NCI-H226 (cell line): ENCODE data around the gene TMEM198.
A peak's percentile ranks its signal among the peaks of the same experiment; 100 is the strongest.

ENCODE experiments used
- DNase-seq: peaks from one replicate; pipeline ENCODE4 v3.0.0-alpha.2; 2015

TMEM198 gene

GRCh38 chr2:219526320-219527075 lies 17.3 kb upstream of the TMEM198 start:
- no peak for DNase-seq

- no peak for DNase-seq
Measured at GRCh38 chr2:219527076-219527394, 16.8 kb upstream of the TMEM198 start.

GRCh38 chr2:219527472-219527871 lies 16.4 kb upstream of the TMEM198 start:
- DNase-seq, result no peak

DNA sequence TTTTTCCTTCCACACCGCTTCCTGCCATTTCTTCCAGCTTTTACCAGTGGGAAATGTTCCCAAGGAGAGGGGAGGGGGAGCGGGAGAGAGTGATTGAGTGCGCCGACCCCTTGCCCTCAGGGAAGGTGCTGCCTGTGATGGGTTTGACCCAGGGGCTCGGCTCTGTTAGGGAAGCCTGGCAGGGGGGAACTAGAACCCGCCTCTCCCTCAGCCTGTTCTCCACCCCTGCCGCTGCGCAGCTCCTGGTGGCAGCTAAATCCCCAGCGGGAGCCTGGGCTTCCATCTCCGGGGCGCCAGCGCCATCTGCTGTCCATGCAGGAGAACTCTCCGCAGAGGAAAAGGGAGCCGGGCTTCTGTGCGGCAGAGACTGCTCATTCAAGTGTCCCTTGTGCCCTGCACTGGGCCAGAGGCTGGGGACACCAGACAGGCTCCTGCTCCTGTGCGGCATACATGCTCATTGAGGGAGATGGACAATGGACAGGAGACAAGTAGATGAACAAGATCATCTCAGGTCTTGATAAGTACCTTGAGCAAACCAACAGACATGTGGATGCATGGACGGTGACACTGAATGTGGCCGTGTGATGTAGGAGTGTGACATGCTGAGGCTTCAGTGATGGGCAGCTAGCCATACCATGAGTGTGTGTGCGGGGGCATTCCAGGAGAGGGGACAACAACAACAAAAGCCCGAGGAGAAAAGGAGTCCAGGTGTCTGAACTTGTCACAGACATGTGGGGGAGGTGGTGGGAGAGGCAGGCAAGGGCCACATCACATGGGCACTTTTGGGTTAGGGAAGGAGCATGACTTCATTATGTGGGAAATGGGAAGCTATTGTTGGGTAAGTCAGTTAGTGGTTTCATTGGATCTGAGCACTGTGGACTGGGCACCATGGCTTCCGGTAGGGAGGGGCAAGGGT lies 13.5 kb upstream of the TMEM198 start:
- DNase-seq, result peak; percentile 64

GRCh38 chr2:219531639-219532377 lies 12.0 kb upstream of the TMEM198 start:
- DNase-seq, result no peak

- no peak for DNase-seq
Measured at GRCh38 chr2:219532378-219532649, 11.5 kb upstream of the TMEM198 start.

GRCh38 chr2:219533930-219534661 lies 9.7 kb upstream of the TMEM198 start:
- no peak for DNase-seq

- DNase-seq, result no peak
Measured at GRCh38 chr2:219536425-219536824, 7.4 kb upstream of the TMEM198 start.

GRCh38 chr2:219536967-219537366 lies 6.9 kb upstream of the TMEM198 start:
- DNase-seq, result no peak

DNA sequence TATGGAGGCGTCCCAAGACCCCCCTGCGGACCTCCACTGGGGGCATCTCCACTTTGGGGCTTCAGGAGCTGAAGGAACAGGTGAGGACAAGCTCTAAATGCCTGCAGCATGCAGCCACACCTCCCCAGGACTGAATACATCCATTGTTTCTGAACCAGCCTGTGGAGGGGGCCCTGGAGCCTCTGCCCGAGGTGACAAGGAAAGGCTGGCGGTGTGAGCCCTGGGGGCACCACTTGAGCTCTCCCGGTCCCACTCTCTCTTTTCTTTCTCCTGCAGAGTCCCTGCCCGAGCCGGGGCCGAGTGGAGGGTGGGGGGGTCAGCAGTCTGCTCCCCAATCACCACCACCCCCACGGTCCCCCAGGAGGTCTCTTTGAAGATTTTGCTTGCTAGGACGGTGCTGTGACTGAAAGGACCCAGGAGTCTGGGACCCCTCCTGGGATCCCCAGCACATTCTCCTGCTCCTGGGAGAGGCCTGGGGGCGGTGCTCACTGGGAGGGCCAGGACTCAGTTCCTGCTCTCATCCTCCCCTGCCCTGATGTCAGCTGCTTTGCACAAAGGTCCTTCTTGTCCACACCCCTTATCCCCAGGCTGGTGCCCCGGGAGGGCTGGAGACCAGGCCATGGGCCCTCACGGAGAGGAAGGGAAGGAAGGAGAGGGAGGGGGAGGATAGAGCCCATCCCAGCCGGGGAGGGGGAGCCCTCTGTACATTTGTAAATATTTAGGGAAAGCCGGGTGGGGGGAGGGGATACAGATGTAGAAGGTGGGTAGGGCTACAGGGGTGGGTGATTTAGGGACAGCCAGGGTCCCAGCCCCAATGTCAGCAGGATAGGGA lies 6.0 kb upstream of the TMEM198 start:
- DNase-seq, result no peak

GRCh38 chr2:219538504-219538951 lies 5.3 kb upstream of the TMEM198 start:
- no peak for DNase-seq

DNA sequence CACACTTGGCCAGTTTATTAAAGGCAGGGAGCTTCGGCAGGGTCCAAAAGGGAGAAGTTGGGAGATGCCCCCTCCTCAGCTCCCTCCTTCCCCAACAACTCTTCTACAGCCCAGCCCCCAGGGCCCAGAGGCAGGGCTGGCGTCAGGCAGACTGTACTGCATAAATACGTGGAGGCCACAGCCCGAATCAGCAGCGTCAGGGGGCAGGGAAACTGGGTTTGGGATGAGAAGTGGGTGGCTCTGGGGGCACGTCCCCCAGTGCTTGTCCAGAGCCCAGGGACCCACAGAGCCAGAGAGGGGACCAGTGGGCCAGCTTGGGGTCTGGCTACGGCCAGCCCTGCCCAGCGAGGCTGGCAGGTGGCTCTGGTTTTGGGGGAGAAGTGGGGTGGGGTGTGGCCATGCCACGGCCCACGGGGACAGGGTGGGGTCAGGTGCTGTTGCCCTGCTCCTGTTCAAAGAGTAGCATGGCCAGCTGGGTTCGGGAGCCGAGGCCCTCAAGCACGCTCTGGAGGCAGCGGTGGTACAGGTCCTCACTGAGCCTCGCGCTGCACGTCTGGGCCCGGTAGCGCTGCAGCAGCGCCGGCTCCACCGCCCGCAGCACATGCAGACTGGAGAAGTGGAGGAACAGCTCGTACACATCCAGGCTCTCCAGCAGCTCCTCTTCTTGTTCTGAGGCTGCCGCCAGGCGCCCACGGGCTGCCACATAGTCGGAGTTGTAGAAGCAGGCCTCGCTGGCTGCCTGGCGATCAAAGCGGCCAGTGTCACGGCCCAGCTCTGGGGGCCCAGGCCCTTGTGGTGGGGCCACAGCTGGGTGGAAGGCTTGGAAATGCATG lies 4.7 kb upstream of the TMEM198 start:
- no peak for DNase-seq

GRCh38 chr2:219539926-219540678 lies 3.7 kb upstream of the TMEM198 start:
- no peak for DNase-seq

DNA sequence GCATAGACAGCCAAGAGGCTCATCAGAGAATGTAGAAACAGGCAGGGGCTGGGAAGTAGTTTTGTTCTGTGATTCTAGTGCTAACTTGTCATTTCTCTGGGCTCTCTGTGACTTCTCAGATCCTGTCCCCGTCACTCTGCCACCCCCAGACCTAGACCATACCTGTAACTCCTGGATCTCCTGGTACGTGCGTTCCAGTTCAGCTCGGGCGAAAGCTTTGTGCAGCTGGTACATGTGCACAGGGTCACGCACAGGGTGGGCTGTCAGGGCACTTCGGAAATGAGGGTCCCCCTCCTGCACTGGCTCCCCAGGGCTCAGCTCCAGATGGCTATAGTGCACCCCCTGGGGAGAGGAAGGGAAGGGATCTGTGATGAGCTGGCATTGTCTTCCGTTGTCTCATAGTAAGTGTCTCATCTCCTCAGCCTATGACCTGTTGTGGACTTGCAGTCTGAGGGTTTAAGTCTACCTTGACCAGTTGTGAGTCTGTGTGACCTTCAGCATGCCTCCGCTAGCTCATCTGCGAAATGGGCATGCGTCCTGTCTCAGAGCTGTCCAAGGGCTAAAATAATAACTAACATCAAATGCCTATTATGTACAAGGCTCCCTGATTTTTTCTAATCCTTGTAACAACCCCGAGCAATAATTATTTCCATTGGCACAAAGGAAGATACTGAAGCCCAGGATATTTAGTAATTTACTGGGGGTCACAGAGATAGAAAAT lies 2.9 kb upstream of the TMEM198 start:
- no peak for DNase-seq

DNA sequence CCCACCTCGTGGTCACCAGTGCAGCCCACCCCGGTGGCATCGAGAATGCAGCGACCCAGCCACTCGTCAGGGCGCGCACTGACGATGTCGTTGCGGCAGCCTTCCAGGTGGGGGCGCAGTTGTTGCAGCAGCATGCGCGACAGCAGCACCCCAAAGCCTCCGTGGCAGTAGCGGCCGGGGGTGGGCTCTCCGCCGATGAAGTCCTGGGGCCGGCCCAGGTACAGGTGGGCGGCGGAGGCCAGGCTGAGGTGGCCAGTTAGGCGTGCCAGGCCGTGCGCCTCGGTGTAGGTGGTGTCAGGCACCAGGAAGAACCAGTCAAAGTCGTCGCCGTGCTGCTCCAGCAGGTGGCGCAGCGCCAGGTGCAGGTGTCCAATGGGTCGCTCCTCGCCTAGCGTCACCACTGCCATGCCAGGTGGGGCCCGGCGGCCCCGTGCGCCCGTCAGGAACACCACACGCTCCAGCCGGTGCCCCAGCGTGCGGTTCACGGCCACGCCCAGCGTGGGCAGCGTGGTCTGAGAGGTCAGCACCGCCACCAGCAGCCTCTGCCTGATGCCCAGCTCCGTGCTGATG lies 2.1 kb upstream of the TMEM198 start:
- DNase-seq, result peak; percentile 55

DNA sequence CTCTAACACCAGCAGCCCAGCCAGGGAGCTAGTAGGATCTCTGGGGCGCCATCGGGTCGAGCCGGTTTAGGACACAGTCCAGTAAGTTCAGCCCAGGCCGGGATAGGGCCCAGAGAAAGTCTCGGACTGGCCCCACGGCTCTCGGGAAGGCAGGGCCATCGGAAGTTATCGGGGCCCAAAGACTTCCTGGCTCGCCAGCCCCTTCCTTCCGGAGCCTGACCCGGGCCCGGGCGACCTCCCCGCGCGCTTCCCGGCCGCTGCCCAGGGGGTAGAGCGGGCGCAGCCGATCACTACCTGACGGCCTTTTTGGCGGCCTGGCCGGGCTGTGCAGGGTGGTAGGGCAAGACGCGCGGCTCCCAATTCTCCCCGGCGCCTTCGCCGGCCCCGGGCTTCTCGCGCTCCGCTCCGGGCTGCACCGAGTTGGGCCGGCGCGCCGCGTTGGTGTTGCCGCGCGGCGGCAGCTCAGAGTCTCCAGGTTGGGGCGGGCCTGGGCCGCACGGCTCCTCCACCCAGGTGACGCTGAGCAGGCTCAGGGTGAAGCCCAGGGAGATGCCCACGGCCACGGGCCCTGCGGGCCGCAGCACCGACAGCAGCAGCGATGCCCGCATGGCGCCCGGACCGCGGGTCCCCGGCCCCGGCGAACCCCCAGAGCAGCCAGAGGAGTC lies 765 bp upstream of the TMEM198 start:
- peak; percentile 17 for DNase-seq

DNA sequence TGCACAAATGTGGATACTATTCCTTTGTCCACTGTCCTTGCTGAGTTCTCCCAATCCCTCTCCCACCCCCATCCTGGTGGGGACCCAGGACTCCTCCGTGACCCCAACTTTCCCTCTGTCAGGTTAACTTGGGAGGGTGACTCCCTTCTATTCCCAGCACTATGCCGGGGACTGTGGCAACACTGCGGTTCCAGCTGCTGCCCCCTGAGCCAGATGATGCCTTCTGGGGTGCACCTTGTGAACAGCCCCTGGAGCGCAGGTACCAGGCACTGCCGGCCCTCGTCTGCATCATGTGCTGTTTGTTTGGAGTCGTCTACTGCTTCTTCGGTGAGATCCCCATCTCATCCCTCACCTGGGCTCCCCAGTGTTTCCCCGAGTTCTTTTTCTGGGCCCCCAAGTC lies 739 bp downstream of the TMEM198 start:
- DNase-seq, result no peak

DNA sequence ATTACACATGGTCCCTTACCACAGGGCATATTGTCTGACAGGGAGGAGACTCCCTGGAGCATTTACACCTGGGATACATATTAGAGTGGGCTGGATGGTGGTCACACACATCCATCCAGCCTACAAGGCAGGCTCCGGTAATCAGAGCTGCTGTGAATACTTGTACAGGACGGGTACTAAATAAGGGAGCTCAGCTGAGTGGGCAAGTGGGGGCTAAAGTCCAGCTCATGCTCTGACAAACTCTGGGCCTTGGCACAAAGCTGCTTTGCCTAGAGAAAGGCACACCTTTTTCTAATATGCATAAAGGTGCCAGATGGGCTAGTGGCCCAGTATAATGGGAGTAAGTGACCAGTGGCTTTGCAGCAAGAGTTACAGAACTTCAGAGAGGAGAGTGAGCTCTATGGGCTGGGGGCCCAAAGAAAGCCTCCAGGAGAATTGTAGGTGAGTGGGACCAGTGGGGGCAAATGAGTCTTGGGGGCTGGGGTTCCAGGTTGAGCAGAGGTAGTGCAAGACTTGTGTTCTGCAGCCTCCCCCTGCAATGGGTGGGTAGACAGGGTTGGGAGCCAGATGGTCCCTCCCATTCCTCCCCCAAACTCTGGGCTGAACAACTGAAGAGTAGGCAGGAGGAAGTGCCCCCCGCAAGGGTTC lies 1.6 kb downstream of the TMEM198 start:
- no peak for DNase-seq
